IMR-90 (cell line): ENCODE results near the gene SRSF2. TPM values are rescaled to one million over a fixed set of nuclear protein-coding genes. Genes with fewer than 3 reads are reported as not detected.

Experiments
- ATAC-seq: fragments of 200-7000 bp; cut with Tn5 transposase; 2 replicates; pipeline ENCODE4 v1.9.1; 2020; ENCODE audit warnings: low read depth, mild to moderate bottlenecking, moderate library complexity
- BruUV-seq: library from RNA; stranded (reverse); fragments of 400-500 nt; replicated peaks from 2 replicates; lab custom pipeline; 2021; lab: Mats Ljungman, UMichigan
- CTCF ChIA-PET: fragments of 300-600 bp; formaldehyde crosslinking; extraction: SDS; loops from one replicate; lab custom pipeline; 2021; ENCODE audit warnings: antibody characterized with exemption; lab: Yijun Ruan, JAX
- POLR2A ChIA-PET: fragments of 300-600 bp; sonication (Branson Sonifier 250); formaldehyde crosslinking; loops from one replicate; lab custom pipeline; 2022; ENCODE audit warnings: antibody characterized with exemption; ENCODE audit not compliant: unreplicated experiment; lab: Charles Lee
- DNase-seq: peaks from one replicate; pipeline ENCODE4 v3.0.0; 2013
- H2AFZ ChIP-seq: replicated peaks from 2 replicates; pipeline ENCODE3; 2013; ENCODE audit warnings: low read length, mild to moderate bottlenecking; ENCODE audit not compliant: poor library complexity
- H2AK5ac ChIP-seq: 2 replicates; pipeline ENCODE4 v1.6.1; 2013; ENCODE audit warnings: low read depth, low read length, inconsistent platforms
- H2AK9ac ChIP-seq: replicated peaks from 2 replicates; pipeline ENCODE3; 2013; ENCODE audit warnings: mild to moderate bottlenecking, low read depth, low read length, moderate library complexity; ENCODE audit not compliant: poor library complexity
- H2BK120ac ChIP-seq: 2 replicates; pipeline ENCODE4 v1.6.1; 2013; ENCODE audit warnings: low read depth, low read length, inconsistent platforms
- H2BK15ac ChIP-seq: 3 replicates; pipeline ENCODE4 v1.6.1; 2013; ENCODE audit warnings: low read depth, low read length, inconsistent platforms
- H2BK20ac ChIP-seq: 2 replicates; pipeline ENCODE4 v1.6.1; 2013; ENCODE audit warnings: low read depth, mild to moderate bottlenecking, inconsistent platforms, low read length, moderate library complexity
- H2BK5ac ChIP-seq: 2 replicates; pipeline ENCODE4 v1.6.1; 2013; ENCODE audit warnings: mild to moderate bottlenecking, low read depth, low read length, inconsistent platforms; ENCODE audit not compliant: poor library complexity, severe bottlenecking
- H3K14ac ChIP-seq: replicated peaks from 2 replicates; pipeline ENCODE4 v1.6.1; 2013; ENCODE audit warnings: low read depth, low read length, inconsistent platforms
- H3K18ac ChIP-seq: 2 replicates; pipeline ENCODE4 v1.6.1; 2013; ENCODE audit warnings: low read depth, low read length, control low read depth
- H3K23ac ChIP-seq: 2 replicates; pipeline ENCODE4 v1.6.1; 2013; ENCODE audit warnings: low read depth, low read length, inconsistent platforms
- H3K27ac ChIP-seq: 2 replicates; pipeline ENCODE4 v1.5.1; 2013; ENCODE audit warnings: mild to moderate bottlenecking, control low read depth, low read length; ENCODE audit not compliant: insufficient read depth
- H3K27me3 ChIP-seq: 2 replicates; pipeline ENCODE4 v1.6.1; 2013; ENCODE audit warnings: low read length; ENCODE audit not compliant: control insufficient read depth, insufficient read depth
- H3K36me3 ChIP-seq: 2 replicates; pipeline ENCODE4 v1.6.1; 2013; ENCODE audit warnings: low read length, mixed read lengths; ENCODE audit not compliant: control insufficient read depth, insufficient read depth
- H3K4ac ChIP-seq: 2 replicates; pipeline ENCODE4 v1.6.1; 2013; ENCODE audit warnings: low read depth, low read length, inconsistent platforms
- H3K4me1 ChIP-seq: 2 replicates; pipeline ENCODE4 v1.6.1; 2013; ENCODE audit warnings: low read length, mixed read lengths; ENCODE audit not compliant: control insufficient read depth, insufficient read depth
- H3K4me2 ChIP-seq: 2 replicates; pipeline ENCODE4 v1.6.1; 2013; ENCODE audit warnings: low read depth, mild to moderate bottlenecking, control low read depth, low read length, moderate library complexity
- H3K4me3 ChIP-seq: 2 replicates; pipeline ENCODE4 v1.5.1; 2013; ENCODE audit warnings: low read depth, mild to moderate bottlenecking, control low read depth, low read length, moderate library complexity; ENCODE audit not compliant: insufficient read depth
- H3K56ac ChIP-seq: 2 replicates; pipeline ENCODE4 v1.6.1; 2013; ENCODE audit warnings: low read length, inconsistent platforms; ENCODE audit not compliant: insufficient read depth; ENCODE audit errors: extremely low read depth
- H3K79me1 ChIP-seq, 2 experiments: 2 replicates each; pipeline ENCODE4 v1.6.1; 2013; ENCODE audit warnings: low read length in 2 of 2, inconsistent platforms in 1 of 2, low read depth in 1 of 2
- H3K9ac ChIP-seq: 2 replicates; pipeline ENCODE4 v1.6.1; 2013; ENCODE audit warnings: low read depth, low read length, control low read depth
- H3K9me1 ChIP-seq: 2 replicates; pipeline ENCODE4 v1.6.1; 2013; ENCODE audit warnings: low read length, inconsistent platforms; ENCODE audit not compliant: insufficient read depth
- H3K9me3 ChIP-seq: 2 replicates; pipeline ENCODE4 v1.6.1; 2013; ENCODE audit warnings: low read length; ENCODE audit not compliant: control insufficient read depth, insufficient read depth
- H4K20me1 ChIP-seq: 2 replicates; pipeline ENCODE4 v1.6.1; 2013; ENCODE audit warnings: low read length, inconsistent platforms; ENCODE audit not compliant: insufficient read depth
- H4K5ac ChIP-seq: 2 replicates; pipeline ENCODE4 v1.6.1; 2013; ENCODE audit warnings: mild to moderate bottlenecking, low read depth, low read length, control low read depth
- H4K8ac ChIP-seq, 2 experiments: 2 replicates each; pipeline ENCODE4 v1.6.1; 2013; ENCODE audit warnings: low read depth in 2 of 2, low read length in 2 of 2, control low read depth in 1 of 2, inconsistent platforms in 1 of 2
- H4K91ac ChIP-seq: 2 replicates; pipeline ENCODE4 v1.6.1; 2013; ENCODE audit warnings: low read depth, low read length, inconsistent platforms; ENCODE audit not compliant: insufficient read depth
- BHLHE40 ChIP-seq: fragments of 150-350 bp; IDR thresholded peaks from 2 replicates; pipeline ENCODE4 v1.6.1; 2016; ENCODE audit warnings: mild to moderate bottlenecking, low read depth, low read length
- CEBPB ChIP-seq: IDR thresholded peaks from 2 replicates; pipeline ENCODE4 v1.6.1; 2012; ENCODE audit warnings: low read depth, low read length, improper control_type of control experiment
- CHD1 ChIP-seq: IDR thresholded peaks from 2 replicates; pipeline ENCODE4 v1.6.1; 2012; ENCODE audit warnings: low read depth, low read length, improper control_type of control experiment
- CTCF ChIP-seq: conservative IDR thresholded peaks from 2 replicates; pipeline ENCODE4 v1.5.1; 2012; ENCODE audit warnings: mild to moderate bottlenecking, low read depth, low read length, improper control_type of control experiment
- ELK1 ChIP-seq: fragments of 150-350 bp; IDR thresholded peaks from 2 replicates; pipeline ENCODE4 v1.6.1; 2016; ENCODE audit warnings: low read depth, mild to moderate bottlenecking, low read length, moderate library complexity, borderline replicate concordance
- FOS ChIP-seq: fragments of 150-350 bp; IDR thresholded peaks from 2 replicates; pipeline ENCODE4 v1.6.1; 2016; ENCODE audit warnings: low read depth, low read length
- MAFK ChIP-seq: IDR thresholded peaks from 2 replicates; pipeline ENCODE4 v1.6.1; 2012; ENCODE audit warnings: low read depth, low read length, improper control_type of control experiment
- MAZ ChIP-seq: IDR thresholded peaks from 2 replicates; pipeline ENCODE4 v1.6.1; 2012; ENCODE audit warnings: low read depth, mild to moderate bottlenecking, low read length, improper control_type of control experiment, moderate library complexity, borderline replicate concordance
- MXI1 ChIP-seq: IDR thresholded peaks from 2 replicates; pipeline ENCODE4 v1.6.1; 2012; ENCODE audit warnings: low read depth, mild to moderate bottlenecking, low read length, moderate library complexity, borderline replicate concordance
- NFE2L2 ChIP-seq: fragments of 150-350 bp; IDR thresholded peaks from 2 replicates; pipeline ENCODE4 v1.6.1; 2016; ENCODE audit warnings: low read depth, mild to moderate bottlenecking, low read length
- POLR2A ChIP-seq: IDR thresholded peaks from 2 replicates; pipeline ENCODE4 v1.6.1; 2012; ENCODE audit warnings: mild to moderate bottlenecking, low read depth, low read length
- RAD21 ChIP-seq: IDR thresholded peaks from 2 replicates; pipeline ENCODE4 v1.6.1; 2012; ENCODE audit warnings: low read length, improper control_type of control experiment
- RCOR1 ChIP-seq: IDR thresholded peaks from 2 replicates; pipeline ENCODE4 v1.6.1; 2012; ENCODE audit warnings: mild to moderate bottlenecking, low read length, improper control_type of control experiment; ENCODE audit not compliant: insufficient replicate concordance
- RFX5 ChIP-seq: IDR thresholded peaks from 2 replicates; pipeline ENCODE4 v1.8.0; 2012; ENCODE audit warnings: low read depth, mild to moderate bottlenecking, low read length, moderate library complexity
- SMC3 ChIP-seq: fragments of 150-350 bp; IDR thresholded peaks from 2 replicates; pipeline ENCODE4 v1.6.1; 2016; ENCODE audit warnings: low read depth, mild to moderate bottlenecking, antibody characterized with exemption, low read length, moderate library complexity
- USF2 ChIP-seq: fragments of 150-350 bp; IDR thresholded peaks from 2 replicates; pipeline ENCODE4 v1.6.1; 2017; ENCODE audit warnings: mild to moderate bottlenecking, antibody characterized with exemption, low read length, low read depth
- WGBS, 2 experiments: methylation state at CpG; one replicate each; pipeline versions ENCODE4 v1.1.5 to v1.1.7; 2013; ENCODE audit warnings: missing lambda C conversion rate in 2 of 2; ENCODE audit not compliant: insufficient read length in 1 of 2; ENCODE audit errors: extremely low coverage in 2 of 2; 5-methylcytosine and 5-hydroxymethylcytosine counted together
- dilution Hi-C: fragments of 300-500 bp; cut with HindIII; formaldehyde crosslinking; loops from one replicate; pipeline ENCODE4 v1.14.3; 2018; ENCODE audit warnings: low sequenced_read_pairs; ENCODE audit not compliant: unreplicated experiment
- in situ Hi-C: fragments of 300-500 bp; cut with MboI; formaldehyde crosslinking; loops from 3 replicates; pipeline ENCODE4 v1.14.3; 2019; ENCODE audit warnings: low sequenced_read_pairs, inconsistent platforms, mixed read lengths
- intact Hi-C: fragments of 100-400 bp; cut with micrococcal nuclease; formaldehyde crosslinking; loops from 2 replicates; pipeline ENCODE4 v1.10.0; 2022
- polyA plus RNA-seq, 3 experiments: library from polyadenylated mRNA; depleted of rRNA; stranded (reverse); fragments of >200 nt; gene quantifications; 2 replicates each; pipeline ENCODE4 v1.2.3, GENCODE V29; 2012; ENCODE audit warnings: low replicate concordance in 1 of 3
- total RNA-seq: library from RNA; depleted of rRNA; stranded (reverse); fragments of >200 nt; gene quantifications from 2 replicates; pipeline ENCODE4 v1.2.3, GENCODE V29; 2012

Gene SRSF2
- total and polyA plus RNA-seq, 2 of the 4 experiments (the other 2 are of a cell fraction) = 98.0 to 296 TPM

GRCh38 chr17:76713765-76714164 is 23.4 kb downstream of the SRSF2 start:
- Histone ChIP-seq H3K4me1 (peaks cover 20% of the 10 kb centered on the region), H3K14ac (no peak overlapping the region)

More at GRCh38 chr17:76713765-76714164, 23.4 kb downstream of the SRSF2 start:
- Histone ChIP-seq H3K9me1 (peaks cover 9% of the 10 kb centered on the region), H2BK15ac (no peak overlapping the region), H3K27me3 (no peaks in the 10 kb centered on the region), H3K9ac (no peak overlapping the region), H3K79me1 (peaks cover 31 to 76% of the 10 kb centered on the region in 2 experiments), H2AK5ac (no peak overlapping the region), H2BK5ac (no peak overlapping the region), H4K5ac (no peak overlapping the region), H2AFZ (no peak overlapping the region), H3K23ac (no peak overlapping the region), H4K91ac (no peak overlapping the region), H3K4me2 (no peak overlapping the region), H3K36me3 (peaks cover 27% of the 10 kb centered on the region), H4K8ac (no peak overlapping the region), H3K18ac (no peak overlapping the region), H3K56ac (no peak overlapping the region), H3K9me3 (no peaks in the 10 kb centered on the region), H3K4me3 (no peak overlapping the region), H2AK9ac (no peak overlapping the region), H2BK120ac (no peak overlapping the region), H2BK20ac (no peak overlapping the region), H3K27ac (no peak overlapping the region), H3K4ac (no peak overlapping the region), H4K20me1 (peaks cover 51% of the 10 kb centered on the region)
- in situ Hi-C loops (no loop called here), dilution Hi-C loops (no loop called here), intact Hi-C loops (loop anchor here (2.0 kb wide), 1 partner anchor 191 kb away; no protein-coding TSS in a partner anchor)
- no peak for TF ChIP-seq MXI1
- no peak for TF ChIP-seq RAD21
- TF ChIP-seq RFX5 = no peak
- no peak for TF ChIP-seq NFE2L2
- TF ChIP-seq USF2 = no peak
- TF ChIP-seq RCOR1 = no peak
- no peak for TF ChIP-seq CEBPB
- TF ChIP-seq CTCF = no peak
- no peak for TF ChIP-seq SMC3
- TF ChIP-seq MAZ = no peak
- no peak for TF ChIP-seq MAFK
- TF ChIP-seq FOS = no peak
- TF ChIP-seq POLR2A = no peak
- no peak for TF ChIP-seq ELK1
- no peak for TF ChIP-seq BHLHE40
- TF ChIP-seq CHD1 = no peak
- 96% methylated on average over 4 of the region's 7 CpGs; no CpG with 5 or more reads in 1 of the 2 experiments for WGBS, 2 experiments
- no TSS peak for BruUV-seq
- CTCF ChIA-PET = interaction anchor here (0.7 to 1.4 kb wide), 6 partner anchors 16 to 155 kb away, joined by 3 to 4 read pairs (median 3); no protein-coding TSS in a partner anchor
- ATAC-seq (no peak), DNase-seq (no peak)
- POLR2A ChIA-PET = no interaction called here
